DLD1 (cell line): ENCODE results near the gene DMRTA2.

ENCODE experiments used
- in situ Hi-C: cut with HindIII; loops from 2 replicates; pipeline ENCODE4 v1.10.0; 2017; ENCODE audit warnings: low sequenced_read_pairs

The DMRTA2 gene

GRCh38 chr1:50422946-50423669 lies at the start of gene DMRTA2:
DMRTA2 (minus strand) TSS chr1:50423443; CDS start chr1:50421536, 1,907 bp downstream.
- in situ Hi-C loops = no loop called here

- in situ Hi-C loops = no loop called here
These were observed 48.7 kb upstream of the DMRTA2 start for GRCh38 chr1:50471967-50472366.

GRCh38 chr1:50462964-50463363 lies 39.7 kb upstream of the DMRTA2 start:
- in situ Hi-C loops = no loop called here

- in situ Hi-C loops = no loop called here
These were observed 35.3 kb upstream of the DMRTA2 start for GRCh38 chr1:50458507-50458906.

- in situ Hi-C loops = no loop called here
These were observed 31.7 kb upstream of the DMRTA2 start for GRCh38 chr1:50454911-50455310.

- in situ Hi-C loops = no loop called here
These were observed 30.0 kb upstream of the DMRTA2 start for GRCh38 chr1:50453266-50453665.

- in situ Hi-C loops = no loop called here
These were observed 29.5 kb upstream of the DMRTA2 start for GRCh38 chr1:50452700-50453099.

- in situ Hi-C loops = no loop called here
These were observed 27.8 kb upstream of the DMRTA2 start for GRCh38 chr1:50450861-50451653.

- in situ Hi-C loops = no loop called here
These were observed 24.7 kb upstream of the DMRTA2 start for GRCh38 chr1:50447961-50448360.

- in situ Hi-C loops = no loop called here
These were observed 17.9 kb upstream of the DMRTA2 start for GRCh38 chr1:50441183-50441582.

GRCh38 chr1:50438945-50439344 lies 15.7 kb upstream of the DMRTA2 start:
- in situ Hi-C loops = no loop called here

- in situ Hi-C loops = no loop called here
These were observed 13.2 kb upstream of the DMRTA2 start for GRCh38 chr1:50436489-50436888.

GRCh38 chr1:50430010-50430405 lies 6.8 kb upstream of the DMRTA2 start:
- in situ Hi-C loops = no loop called here

- in situ Hi-C loops = no loop called here
These were observed 4.9 kb upstream of the DMRTA2 start for GRCh38 chr1:50427818-50428779.

GRCh38 chr1:50427086-50427817 lies 4.0 kb upstream of the DMRTA2 start:
- in situ Hi-C loops = no loop called here

GRCh38 chr1:50426702-50427085 lies 3.5 kb upstream of the DMRTA2 start:
- in situ Hi-C loops = no loop called here

- in situ Hi-C loops = no loop called here
These were observed 3.0 kb upstream of the DMRTA2 start for GRCh38 chr1:50426108-50426700.

GRCh38 chr1:50425376-50426107 lies 2.3 kb upstream of the DMRTA2 start:
- in situ Hi-C loops = no loop called here

- in situ Hi-C loops = no loop called here
These were observed 1.7 kb upstream of the DMRTA2 start for GRCh38 chr1:50424884-50425375.
